NOMO-1 (cell line): ENCODE data around the gene PRKCG.

Experiments used
- DNase-seq, 2 experiments: peaks; one replicate each; lab custom pipeline; 2025; ENCODE audit not compliant: unreplicated experiment in 2 of 2; lab: John Stamatoyannopoulos, UW

Gene PRKCG

GRCh38 chr19:53896682-53897081, 14.7 kb downstream of the PRKCG start:
- no peak for DNase-seq

- no peak for DNase-seq
Measured at GRCh38 chr19:53897459-53897858, 15.5 kb downstream of the PRKCG start.

- no peak for DNase-seq
Measured at GRCh38 chr19:53898166-53898565, 16.2 kb downstream of the PRKCG start.

- no peak for DNase-seq
Measured at GRCh38 chr19:53898636-53899341, 16.8 kb downstream of the PRKCG start.

GRCh38 chr19:53900191-53900860, 18.3 kb downstream of the PRKCG start:
- no peak for DNase-seq

GRCh38 chr19:53903055-53903680, 21.2 kb downstream of the PRKCG start:
- DNase-seq = peak in 1 of 2 experiments; percentile 38

GRCh38 chr19:53904909-53905308, 22.9 kb downstream of the PRKCG start:
- no peak for DNase-seq

- no peak for DNase-seq
Measured at GRCh38 chr19:53905787-53906186, 23.8 kb downstream of the PRKCG start.

GRCh38 chr19:53906211-53907192, 24.5 kb downstream of the PRKCG start:
- DNase-seq = peak; percentile 11 to 30

- DNase-seq = no peak
Measured at GRCh38 chr19:53907193-53907581, 25.2 kb downstream of the PRKCG start.

- DNase-seq = no peak
Measured at GRCh38 chr19:53907690-53908089, 25.7 kb downstream of the PRKCG start.

GRCh38 chr19:53908106-53908934, 26.3 kb downstream of the PRKCG start:
- DNase-seq = peak in 1 of 2 experiments; percentile 22

- no peak for DNase-seq
Measured at GRCh38 chr19:53908935-53909415, 27.0 kb downstream of the PRKCG start, which contains the start of gene CACNG7. Gene CACNG7, plus strand, starts transcription at chr19:53909278. Its CDS starts 3,554 bp downstream, at chr19:53912832.

- DNase-seq = no peak
Measured at GRCh38 chr19:53909471-53910169, 27.6 kb downstream of the PRKCG start.

- DNase-seq = no peak
Measured at GRCh38 chr19:53910170-53910518, 28.1 kb downstream of the PRKCG start.

GRCh38 chr19:53912653-53913052, 30.7 kb downstream of the PRKCG start:
- DNase-seq = no peak

- no peak for DNase-seq
Measured at GRCh38 chr19:53915000-53915399, 33.0 kb downstream of the PRKCG start.

GRCh38 chr19:53916004-53916403, 34.0 kb downstream of the PRKCG start:
- DNase-seq = no peak

GRCh38 chr19:53917356-53917755, 35.4 kb downstream of the PRKCG start:
- no peak for DNase-seq
